Suppressor macrophage (primary cell): ENCODE results near the gene ATP12A.
"Not testable (repeated sequence)": the region's sequence is repeated elsewhere in the genome, so short reads cannot be mapped to it uniquely, and the experiment has no call there.

Experiments
- DNase-seq, 4 experiments: peaks; one replicate each; pipeline ENCODE4 v3.0.0-alpha.2; 2020 to 2022

ATP12A gene

GRCh38 chr13:24688950-24689349 lies 8.7 kb downstream of the ATP12A start:
- DNase-seq = no peak

- DNase-seq = no peak
Measured at GRCh38 chr13:24691381-24691780, 11.2 kb downstream of the ATP12A start.

GRCh38 chr13:24692561-24692960 lies 12.4 kb downstream of the ATP12A start:
- no peak for DNase-seq

- DNase-seq = peak; percentile 65 to 81 (median 76)
Measured at GRCh38 chr13:24693862-24694471, 13.8 kb downstream of the ATP12A start.

GRCh38 chr13:24694907-24695306 lies 14.7 kb downstream of the ATP12A start:
- DNase-seq = no peak

GRCh38 chr13:24698686-24699085 lies 18.5 kb downstream of the ATP12A start:
- DNase-seq = no peak

GRCh38 chr13:24699541-24699940 lies 19.3 kb downstream of the ATP12A start:
- DNase-seq = no peak

- DNase-seq = no peak
Measured at GRCh38 chr13:24700539-24700938, 20.3 kb downstream of the ATP12A start.

GRCh38 chr13:24706886-24707585 lies 26.8 kb downstream of the ATP12A start:
- DNase-seq = no peak

GRCh38 chr13:24709186-24709913 lies 29.1 kb downstream of the ATP12A start:
- peak in 1 of 4 experiments; percentile 5 for DNase-seq

- no peak for DNase-seq
Measured at GRCh38 chr13:24713022-24713421, 32.8 kb downstream of the ATP12A start.

- DNase-seq = peak in 2 of 4 experiments; percentile 10 to 18
Measured at GRCh38 chr13:24716011-24716410, 35.8 kb downstream of the ATP12A start.

GRCh38 chr13:24716446-24716845 lies 36.2 kb downstream of the ATP12A start:
- no peak for DNase-seq

GRCh38 chr13:24717217-24717616 lies 37.0 kb downstream of the ATP12A start:
- DNase-seq = no peak

GRCh38 chr13:24718192-24718965 lies 38.2 kb downstream of the ATP12A start:
- no peak for DNase-seq

GRCh38 chr13:24719139-24719538 lies 38.9 kb downstream of the ATP12A start:
- no peak for DNase-seq

- DNase-seq = no peak
Measured at GRCh38 chr13:24723206-24723605, 43.0 kb downstream of the ATP12A start.

GRCh38 chr13:24724714-24725113 lies 44.5 kb downstream of the ATP12A start:
- DNase-seq = no peak

GRCh38 chr13:24725379-24725778 lies 45.2 kb downstream of the ATP12A start:
- DNase-seq = no peak

GRCh38 chr13:24727731-24728601 lies 47.8 kb downstream of the ATP12A start:
- peak; percentile 81 to 89 (median 86) for DNase-seq

GRCh38 chr13:24730873-24731567 lies 50.8 kb downstream of the ATP12A start:
- DNase-seq = not testable (repeated sequence)
